Neutrophil (primary cell): ENCODE data around the gene EML5.
"Not testable (repeated sequence)": the region's sequence is repeated elsewhere in the genome, so short reads cannot be mapped to it uniquely, and the experiment has no call there.

Source experiments
- H3K27ac ChIP-seq: fragments of 200-600 bp; sonication (generic); 2 replicates; pipeline ENCODE4 v1.5.1; 2016; ENCODE audit warnings: mild to moderate bottlenecking, moderate library complexity
- H3K27me3 ChIP-seq: fragments of 200-600 bp; sonication (generic); 2 replicates; pipeline ENCODE4 v1.6.0; 2016; ENCODE audit warnings: mild to moderate bottlenecking
- H3K36me3 ChIP-seq: fragments of 200-600 bp; sonication (generic); 2 replicates; pipeline ENCODE4 v1.5.1; 2017
- H3K4me1 ChIP-seq, 2 experiments: fragments of 200-600 bp in 1 of 2; sonication (generic) in 1 of 2; 1 replicate in 1 of 2; 2 replicates in 1 of 2; pipeline versions ENCODE4 v1.5.1 to v1.6.1; 2013 to 2016; ENCODE audit warnings: low read depth in 1 of 2, low read length in 1 of 2, mild to moderate bottlenecking in 1 of 2, moderate library complexity in 1 of 2; ENCODE audit not compliant: control insufficient read depth in 1 of 2, insufficient read depth in 1 of 2
- H3K4me3 ChIP-seq, 2 experiments: fragments of 200-600 bp in 1 of 2; sonication (generic) in 1 of 2; 1 replicate in 1 of 2; 2 replicates in 1 of 2; pipeline ENCODE4 v1.5.1; 2013 to 2016; ENCODE audit warnings: low read depth in 1 of 2, low read length in 1 of 2, mild to moderate bottlenecking in 1 of 2, moderate library complexity in 1 of 2
- H3K9me3 ChIP-seq: fragments of 200-600 bp; sonication (generic); 2 replicates; pipeline ENCODE4 v1.5.1; 2016
- CTCF ChIP-seq: fragments of 200-600 bp; sonication (generic); IDR thresholded peaks from 2 replicates; pipeline ENCODE4 v1.5.1; 2016; ENCODE audit warnings: antibody characterized with exemption

The EML5 gene

GRCh38 chr14:88821888-88822287, 29.1 kb upstream of the EML5 start:
- no peaks in the 10 kb centered on the region for H3K36me3 ChIP-seq
- H3K4me1 ChIP-seq = peaks cover 10 to 13% of the 10 kb centered on the region in 2 experiments
- H3K27me3 ChIP-seq = no peaks in the 10 kb centered on the region
- H3K9me3 ChIP-seq = no peaks in the 10 kb centered on the region
- no peak overlapping the region for H3K27ac ChIP-seq
- H3K4me3 ChIP-seq = no peak overlapping the region
- TF ChIP-seq CTCF = no peak

- no peaks in the 10 kb centered on the region for H3K27me3 ChIP-seq
- H3K9me3 ChIP-seq = no peaks in the 10 kb centered on the region
- H3K4me3 ChIP-seq = no peak overlapping the region
- no peak overlapping the region for H3K27ac ChIP-seq
- H3K4me1 ChIP-seq = peaks cover 10 to 13% of the 10 kb centered on the region in 2 experiments
- H3K36me3 ChIP-seq = no peaks in the 10 kb centered on the region
- TF ChIP-seq CTCF = no peak
Measured at GRCh38 chr14:88821378-88821777, 28.6 kb upstream of the EML5 start.

GRCh38 chr14:88819674-88820073, 26.9 kb upstream of the EML5 start:
- not testable (repeated sequence) for H3K27ac ChIP-seq, H3K4me1 ChIP-seq, H3K27me3 ChIP-seq, H3K36me3 ChIP-seq, H3K4me3 ChIP-seq, H3K9me3 ChIP-seq

GRCh38 chr14:88818018-88818417, 25.3 kb upstream of the EML5 start:
- Histone ChIP-seq H3K27ac (no peak overlapping the region), H3K36me3 (no peaks in the 10 kb centered on the region), H3K9me3 (no peaks in the 10 kb centered on the region), H3K27me3 (no peaks in the 10 kb centered on the region), H3K4me1 (no peaks in the 10 kb centered on the region), H3K4me3 (no peak overlapping the region)
- no peak for TF ChIP-seq CTCF

- Histone ChIP-seq H3K9me3 (no peaks in the 10 kb centered on the region), H3K4me3 (no peak overlapping the region), H3K36me3 (no peaks in the 10 kb centered on the region), H3K27me3 (no peaks in the 10 kb centered on the region), H3K27ac (no peak overlapping the region), H3K4me1 (no peaks in the 10 kb centered on the region)
- no peak for TF ChIP-seq CTCF
Measured at GRCh38 chr14:88815980-88816379, 23.2 kb upstream of the EML5 start.

GRCh38 chr14:88808359-88808758, 15.6 kb upstream of the EML5 start:
- Histone ChIP-seq H3K9me3 (no peaks in the 10 kb centered on the region), H3K36me3 (no peaks in the 10 kb centered on the region), H3K27me3 (no peaks in the 10 kb centered on the region), H3K4me3 (no peak overlapping the region), H3K27ac (no peak overlapping the region), H3K4me1 (peaks cover 2 to 3% of the 10 kb centered on the region in 2 experiments)
- no peak for TF ChIP-seq CTCF
